Right lobe of liver (tissue), 6 donors: Measurements from ENCODE around the gene SIL1. TPM values are rescaled to one million over a fixed set of nuclear protein-coding genes. Genes with fewer than 3 reads are reported as not detected.

ENCODE experiments used
- ATAC-seq, 4 donors: fragments of 200-7000 bp; cut with Tn5 transposase; one replicate each; pipeline ENCODE4 v1.9.1; 2020; ENCODE audit warnings: mild to moderate bottlenecking in 4 of 4, moderate library complexity in 4 of 4
- DNase-seq, 3 donors: peaks; one replicate each; pipeline ENCODE4 v3.0.0-alpha.2; 2020
- H3K27ac ChIP-seq, 3 donors: fragments of 200-600 bp; one replicate each; pipeline ENCODE4 v1.8.0; 2022
- H3K27me3 ChIP-seq, 2 donors: fragments of 200-600 bp; one replicate each; pipeline ENCODE4 v1.8.0; 2022
- H3K36me3 ChIP-seq, 4 donors: fragments of 200-600 bp; sonication (generic) in 1 of 4; one replicate each; pipeline versions ENCODE4 v1.5.1 to v1.8.0; 2017 to 2022; ENCODE audit warnings: control low read depth in 1 of 4
- H3K4me1 ChIP-seq, 4 donors: fragments of 200-600 bp; sonication (generic) in 1 of 4; one replicate each; pipeline versions ENCODE4 v1.5.1 to v1.8.0; 2017 to 2022; ENCODE audit warnings: control low read depth in 1 of 4
- H3K4me3 ChIP-seq, 3 donors: fragments of 200-600 bp; one replicate each; pipeline ENCODE4 v1.8.0; 2022
- H3K9me3 ChIP-seq, 4 donors: fragments of 200-600 bp; sonication (generic) in 1 of 4; one replicate each; pipeline versions ENCODE4 v1.5.1 to v1.8.0; 2017 to 2022; ENCODE audit warnings: control low read depth in 1 of 4
- CTCF ChIP-seq, 4 donors: fragments of 200-600 bp in 3 of 4; fragments of 450-650 bp in 1 of 4; IDR thresholded peaks; one replicate each; pipeline versions ENCODE4 v1.5.1 to v1.8.0; 2016 to 2022; ENCODE audit warnings: antibody characterized with exemption in 4 of 4, mild to moderate bottlenecking in 2 of 4
- POLR2A ChIP-seq: fragments of 450-650 bp; IDR thresholded peaks from one replicate; pipeline ENCODE4 v1.6.1; 2017; ENCODE audit warnings: antibody characterized with exemption, mild to moderate bottlenecking
- WGBS: methylation state at CpG from one replicate; pipeline ENCODE4 v1.1.6; 2018; ENCODE audit warnings: low coverage, low lambda C conversion rate; ENCODE audit not compliant: insufficient coverage; ENCODE audit errors: missing lambda C conversion rate; 5-methylcytosine and 5-hydroxymethylcytosine counted together
- intact Hi-C, 2 donors: fragments of 100-400 bp; cut with DNase I; formaldehyde crosslinking; loops; one replicate each; pipeline versions ENCODE4 v1.11.2 to v1.14.1; 2022
- total RNA-seq, 6 experiments: library from RNA; depleted of rRNA in 2 of 6; stranded (reverse); fragments of >200 nt in 2 of 6; fragmentation: NEBNext Ultra II Directional in 3 of 6; extraction: Animal tissue kit (Norgen Biotek cat#: 25700) in 3 of 6; gene quantifications; one replicate each; pipeline versions ENCODE4 v1.1.0 to v1.2.4, GENCODE V29; 2016 to 2023
- donor health status: DM: no; HTN: yes; CAD: no.
- donor health status: DM: no; HTN: no; CAD: no.
- donor health status: DM: no; HTN: no; CAD: no.
- donor health status: DM: no; HTN: yes; CAD: no.
- donor health status: DM: no; HTN: yes; CAD: no.

Gene SIL1
- total RNA-seq, 6 experiments from 2014 or later, result 57.6 to 94.9 (median 67.0) TPM

- Histone ChIP-seq H3K4me3 (no peak overlapping the region), H3K27ac (no peak overlapping the region), H3K27me3 (no peaks in the 10 kb centered on the region), H3K4me1 (no peaks in the 10 kb centered on the region), H3K9me3 (no peaks in the 10 kb centered on the region), H3K36me3 (no peaks in the 10 kb centered on the region)
- no peak for DNase-seq
- no peak for TF ChIP-seq POLR2A
- no peak for TF ChIP-seq CTCF (IDR thresholded peaks at IDR 0.05)
- intact Hi-C loops, result no loop called here
- no peak for ATAC-seq
Observed at GRCh38 chr5:138980441-138980840, 217.7 kb downstream of the SIL1 start.

- Histone ChIP-seq H3K4me1 (no peaks in the 10 kb centered on the region), H3K9me3 (no peaks in the 10 kb centered on the region), H3K4me3 (no peak overlapping the region), H3K36me3 (no peaks in the 10 kb centered on the region), H3K27me3 (no peaks in the 10 kb centered on the region), H3K27ac (no peak overlapping the region)
- no peak for DNase-seq
- 100% methylated on average over 1 of the region's 5 CpGs for WGBS
- intact Hi-C loops, result no loop called here
- no peak for TF ChIP-seq POLR2A
- no peak for TF ChIP-seq CTCF (IDR thresholded peaks at IDR 0.05)
- no peak for ATAC-seq
Observed at GRCh38 chr5:138979684-138980280, 218.4 kb downstream of the SIL1 start.

- no peak for DNase-seq
Observed at GRCh38 chr5:138978581-138978980, 219.6 kb downstream of the SIL1 start.

GRCh38 chr5:138978080-138978479, 220.1 kb downstream of the SIL1 start:
- TF ChIP-seq CTCF (IDR thresholded peaks at IDR 0.05), result no peak
- no peak for TF ChIP-seq POLR2A
- Histone ChIP-seq H3K27me3 (no peaks in the 10 kb centered on the region), H3K4me1 (no peaks in the 10 kb centered on the region), H3K4me3 (no peak overlapping the region), H3K27ac (no peak overlapping the region), H3K9me3 (no peaks in the 10 kb centered on the region), H3K36me3 (no peaks in the 10 kb centered on the region)
- intact Hi-C loops, result no loop called here
- WGBS, result 63% methylated on average over 1 of the region's 1 CpG
- DNase-seq, result no peak
- no peak for ATAC-seq

More at GRCh38 chr5:138978581-138978980, 219.6 kb downstream of the SIL1 start:
- no peak overlapping the region for H3K27ac ChIP-seq
- no peaks in the 10 kb centered on the region for H3K27me3 ChIP-seq
- intact Hi-C loops, result no loop called here
- no peak for ATAC-seq
- TF ChIP-seq POLR2A (no peak), CTCF (IDR thresholded peaks at IDR 0.05) (no peak)
- no peaks in the 10 kb centered on the region for H3K4me1 ChIP-seq
- H3K36me3 ChIP-seq, result no peaks in the 10 kb centered on the region
- WGBS, result 58% methylated on average over 1 of the region's 1 CpG
- H3K9me3 ChIP-seq, result no peaks in the 10 kb centered on the region
- H3K4me3 ChIP-seq, result no peak overlapping the region
